Keratinocyte (primary cell): ENCODE results near the gene RNU6-9.

Source experiments
- EZH2 ChIP-seq: IDR thresholded peaks from one replicate; pipeline ENCODE4 v1.6.1; 2012; ENCODE audit warnings: inconsistent platforms, mild to moderate bottlenecking, low read length, moderate library complexity
- TF ChIP-seq, protein P1 (sequence below), 3 experiments: IDR thresholded peaks in 1 of 3; conservative IDR thresholded peaks in 1 of 3; optimal IDR thresholded peaks in 1 of 3; 2 replicates in 2 of 3; 3 replicates in 1 of 3; pipeline versions ENCODE3 to v1.5.1; 2011; ENCODE audit warnings: low read length in 3 of 3, mild to moderate bottlenecking in 3 of 3, moderate library complexity in 2 of 3, control low read depth in 1 of 3, inconsistent platforms in 1 of 3; ENCODE audit not compliant: insufficient read depth in 2 of 3; ENCODE audit errors: extremely low read depth in 1 of 3

DNA sequence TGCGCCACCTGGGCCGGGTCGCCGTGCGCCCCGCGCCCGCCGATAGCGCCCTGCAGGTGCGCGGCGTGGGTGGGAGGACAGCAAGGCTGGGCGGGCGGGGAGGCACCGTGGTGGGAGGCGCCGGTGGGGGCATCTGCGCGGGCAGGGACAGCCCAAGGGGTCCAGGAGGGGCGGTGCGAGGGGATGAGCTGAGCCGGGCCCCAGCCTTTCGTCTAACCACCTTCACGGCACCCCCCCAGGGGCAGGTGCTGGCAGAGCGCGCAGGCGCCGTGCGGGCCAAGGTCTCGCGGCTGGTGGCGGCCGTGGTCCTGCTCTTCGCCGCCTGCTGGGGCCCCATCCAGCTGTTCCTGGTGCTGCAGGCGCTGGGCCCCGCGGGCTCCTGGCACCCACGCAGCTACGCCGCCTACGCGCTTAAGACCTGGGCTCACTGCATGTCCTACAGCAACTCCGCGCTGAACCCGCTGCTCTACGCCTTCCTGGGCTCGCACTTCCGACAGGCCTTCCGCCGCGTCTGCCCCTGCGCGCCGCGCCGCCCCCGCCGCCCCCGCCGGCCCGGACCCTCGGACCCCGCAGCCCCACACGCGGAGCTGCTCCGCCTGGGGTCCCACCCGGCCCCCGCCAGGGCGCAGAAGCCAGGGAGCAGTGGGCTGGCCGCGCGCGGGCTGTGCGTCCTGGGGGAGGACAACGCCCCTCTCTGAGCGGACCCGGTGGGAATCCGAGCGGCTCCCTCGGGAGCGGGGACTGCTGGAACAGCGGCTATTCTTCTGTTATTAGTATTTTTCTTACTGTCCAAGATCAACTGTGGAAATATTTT, 27.0 kb downstream of the RNU6-9 start:
- TF ChIP-seq, protein P1, sequence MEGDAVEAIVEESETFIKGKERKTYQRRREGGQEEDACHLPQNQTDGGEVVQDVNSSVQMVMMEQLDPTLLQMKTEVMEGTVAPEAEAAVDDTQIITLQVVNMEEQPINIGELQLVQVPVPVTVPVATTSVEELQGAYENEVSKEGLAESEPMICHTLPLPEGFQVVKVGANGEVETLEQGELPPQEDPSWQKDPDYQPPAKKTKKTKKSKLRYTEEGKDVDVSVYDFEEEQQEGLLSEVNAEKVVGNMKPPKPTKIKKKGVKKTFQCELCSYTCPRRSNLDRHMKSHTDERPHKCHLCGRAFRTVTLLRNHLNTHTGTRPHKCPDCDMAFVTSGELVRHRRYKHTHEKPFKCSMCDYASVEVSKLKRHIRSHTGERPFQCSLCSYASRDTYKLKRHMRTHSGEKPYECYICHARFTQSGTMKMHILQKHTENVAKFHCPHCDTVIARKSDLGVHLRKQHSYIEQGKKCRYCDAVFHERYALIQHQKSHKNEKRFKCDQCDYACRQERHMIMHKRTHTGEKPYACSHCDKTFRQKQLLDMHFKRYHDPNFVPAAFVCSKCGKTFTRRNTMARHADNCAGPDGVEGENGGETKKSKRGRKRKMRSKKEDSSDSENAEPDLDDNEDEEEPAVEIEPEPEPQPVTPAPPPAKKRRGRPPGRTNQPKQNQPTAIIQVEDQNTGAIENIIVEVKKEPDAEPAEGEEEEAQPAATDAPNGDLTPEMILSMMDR (optimal IDR thresholded peaks at IDR 0.05 in 1 of 3, IDR thresholded peaks at IDR 0.05 in 1 of 3, conservative IDR thresholded peaks at IDR 0.05 in 1 of 3; ENCODE audit: extremely low read depth in 1 of 3, insufficient read depth in 2 of 3, low read length in 3 of 3), result no peak
- no peak for TF ChIP-seq EZH2
